PC-9 (cell line): ENCODE data around the gene PDCD1LG2. TPM values are rescaled to one million over a fixed set of nuclear protein-coding genes. Genes with fewer than 3 reads are reported as not detected.

Source experiments
- BruUV-seq: library from RNA; stranded (reverse); fragments of 400-500 nt; replicated peaks from 2 replicates; lab custom pipeline; 2021; lab: Mats Ljungman, UMichigan
- CTCF ChIA-PET: fragments of 300-600 bp; sonication (Branson Sonifier 250); formaldehyde crosslinking; loops from one replicate; lab custom pipeline; 2022; ENCODE audit warnings: antibody characterized with exemption; lab: Charles Lee
- POLR2A ChIA-PET: fragments of 300-600 bp; sonication (Branson Sonifier 250); formaldehyde crosslinking; loops from one replicate; lab custom pipeline; 2022; ENCODE audit warnings: antibody characterized with exemption; ENCODE audit not compliant: unreplicated experiment; lab: Charles Lee
- DNase-seq, 2 experiments: peaks; one replicate each; pipeline versions ENCODE4 v3.0.0 to v3.0.0-alpha.2; 2015 to 2022; ENCODE audit warnings: mixed read lengths in 1 of 2
- H2AFZ ChIP-seq: fragments of 200-600 bp; sonication (generic); 2 replicates; pipeline ENCODE4 v1.8.1; 2017; ENCODE audit warnings: antibody characterized with exemption
- H3F3A ChIP-seq: fragments of 200-600 bp; sonication (generic); 2 replicates; pipeline ENCODE4 v1.8.1; 2017; ENCODE audit warnings: antibody characterized with exemption, mild to moderate bottlenecking, low read depth; ENCODE audit not compliant: insufficient read depth
- H3K27ac ChIP-seq: fragments of 200-600 bp; sonication (generic); 2 replicates; pipeline ENCODE4 v1.6.1; 2016; ENCODE audit warnings: mixed run types
- H3K27me3 ChIP-seq: fragments of 200-600 bp; sonication (generic); 2 replicates; pipeline ENCODE4 v1.6.1; 2016; ENCODE audit warnings: low read depth, mixed run types; ENCODE audit not compliant: insufficient read depth
- H3K36me3 ChIP-seq: fragments of 200-600 bp; sonication (generic); 2 replicates; pipeline ENCODE4 v1.6.1; 2016; ENCODE audit warnings: low read depth, mixed run types
- H3K4me1 ChIP-seq: fragments of 200-600 bp; sonication (generic); replicated peaks from 2 replicates; pipeline ENCODE4 v1.6.1; 2016; ENCODE audit warnings: mixed run types; ENCODE audit not compliant: insufficient read depth
- H3K4me2 ChIP-seq: fragments of 200-600 bp; sonication (generic); 2 replicates; pipeline ENCODE4 v1.6.1; 2017; ENCODE audit warnings: mixed run types
- H3K4me3 ChIP-seq: fragments of 200-600 bp; sonication (generic); 2 replicates; pipeline ENCODE4 v1.6.1; 2016; ENCODE audit warnings: mixed run types
- H3K79me2 ChIP-seq: fragments of 200-600 bp; sonication (generic); 2 replicates; pipeline ENCODE4 v1.6.1; 2017; ENCODE audit warnings: low read depth, mixed run types
- H3K9me2 ChIP-seq: fragments of 200-600 bp; sonication (generic); 2 replicates; pipeline ENCODE4 v1.8.1; 2017; ENCODE audit warnings: mild to moderate bottlenecking; ENCODE audit not compliant: insufficient read depth
- H3K9me3 ChIP-seq: fragments of 200-600 bp; sonication (generic); 2 replicates; pipeline ENCODE4 v1.8.1; 2016; ENCODE audit warnings: low read depth; ENCODE audit not compliant: insufficient read depth
- H4K20me1 ChIP-seq: fragments of 200-600 bp; sonication (generic); 2 replicates; pipeline ENCODE4 v1.8.1; 2017; ENCODE audit not compliant: insufficient read depth
- EZH2 ChIP-seq: fragments of 200-600 bp; sonication (generic); IDR thresholded peaks from 2 replicates; pipeline ENCODE4 v1.8.0; 2017; ENCODE audit warnings: antibody characterized with exemption, low read depth
- intact Hi-C: fragments of 100-400 bp; cut with micrococcal nuclease; formaldehyde crosslinking; loops from one replicate; pipeline ENCODE4 v1.10.0; 2022; ENCODE audit not compliant: unreplicated experiment
- total RNA-seq: library from RNA; stranded (reverse); gene quantifications from 2 replicates; pipeline ENCODE4 v1.2.3, GENCODE V29; 2021
- TF ChIP-seq, protein P1 (sequence below): fragments of 200-600 bp; sonication (generic); conservative IDR thresholded peaks from 2 replicates; pipeline ENCODE4 v1.6.1; 2017; ENCODE audit warnings: mixed run types, antibody characterized with exemption, mild to moderate bottlenecking, moderate library complexity

Gene PDCD1LG2
- total RNA-seq, 1 experiment from 2014 or later = 1.4 TPM

DNA sequence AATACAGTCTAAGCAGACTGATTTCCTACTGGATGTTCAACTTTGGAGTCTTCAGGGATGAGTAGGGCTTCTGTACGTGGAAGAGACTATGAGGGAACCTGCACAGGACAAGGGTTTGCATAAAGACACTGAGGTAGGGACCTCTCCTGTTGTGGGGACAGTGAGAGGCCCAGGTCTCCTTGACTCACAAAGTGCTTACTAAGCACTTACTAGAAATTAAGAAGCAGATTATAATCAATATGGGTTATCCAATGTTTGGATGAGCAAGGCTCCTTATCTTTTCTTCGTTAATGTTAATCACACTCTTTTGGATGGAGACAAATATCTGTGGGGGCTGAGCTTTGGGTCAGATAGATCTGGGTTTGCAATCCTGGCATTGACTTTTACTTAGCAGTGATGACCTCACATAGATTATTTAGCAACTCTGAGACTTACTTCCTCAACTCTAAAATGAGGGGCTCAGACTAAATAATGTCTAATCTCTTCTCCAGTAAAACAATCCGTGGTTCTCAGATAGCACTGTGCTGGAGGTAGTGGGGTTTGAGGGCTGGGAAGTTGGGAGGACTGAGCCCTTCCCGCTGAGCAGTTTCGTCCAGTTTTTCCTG, 45.9 kb downstream of the PDCD1LG2 start:
- ChIA-PET CTCF (no interaction called here), POLR2A (no interaction called here)
- Histone ChIP-seq H4K20me1 (no peaks in the 10 kb centered on the region), H3F3A (no peaks in the 10 kb centered on the region), H3K9me3 (no peaks in the 10 kb centered on the region), H3K27me3 (no peaks in the 10 kb centered on the region), H3K27ac (no peak overlapping the region), H3K9me2 (no peaks in the 10 kb centered on the region), H3K36me3 (no peaks in the 10 kb centered on the region), H3K79me2 (no peaks in the 10 kb centered on the region), H3K4me3 (no peak overlapping the region), H3K4me1 (peaks cover 16% of the 10 kb centered on the region), H3K4me2 (no peak overlapping the region), H2AFZ (no peak overlapping the region)
- TF ChIP-seq, protein P1, sequence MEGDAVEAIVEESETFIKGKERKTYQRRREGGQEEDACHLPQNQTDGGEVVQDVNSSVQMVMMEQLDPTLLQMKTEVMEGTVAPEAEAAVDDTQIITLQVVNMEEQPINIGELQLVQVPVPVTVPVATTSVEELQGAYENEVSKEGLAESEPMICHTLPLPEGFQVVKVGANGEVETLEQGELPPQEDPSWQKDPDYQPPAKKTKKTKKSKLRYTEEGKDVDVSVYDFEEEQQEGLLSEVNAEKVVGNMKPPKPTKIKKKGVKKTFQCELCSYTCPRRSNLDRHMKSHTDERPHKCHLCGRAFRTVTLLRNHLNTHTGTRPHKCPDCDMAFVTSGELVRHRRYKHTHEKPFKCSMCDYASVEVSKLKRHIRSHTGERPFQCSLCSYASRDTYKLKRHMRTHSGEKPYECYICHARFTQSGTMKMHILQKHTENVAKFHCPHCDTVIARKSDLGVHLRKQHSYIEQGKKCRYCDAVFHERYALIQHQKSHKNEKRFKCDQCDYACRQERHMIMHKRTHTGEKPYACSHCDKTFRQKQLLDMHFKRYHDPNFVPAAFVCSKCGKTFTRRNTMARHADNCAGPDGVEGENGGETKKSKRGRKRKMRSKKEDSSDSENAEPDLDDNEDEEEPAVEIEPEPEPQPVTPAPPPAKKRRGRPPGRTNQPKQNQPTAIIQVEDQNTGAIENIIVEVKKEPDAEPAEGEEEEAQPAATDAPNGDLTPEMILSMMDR = no peak
- TF ChIP-seq EZH2 = no peak
- intact Hi-C loops = no loop called here
- no peak for DNase-seq
- no TSS peak for BruUV-seq

DNA sequence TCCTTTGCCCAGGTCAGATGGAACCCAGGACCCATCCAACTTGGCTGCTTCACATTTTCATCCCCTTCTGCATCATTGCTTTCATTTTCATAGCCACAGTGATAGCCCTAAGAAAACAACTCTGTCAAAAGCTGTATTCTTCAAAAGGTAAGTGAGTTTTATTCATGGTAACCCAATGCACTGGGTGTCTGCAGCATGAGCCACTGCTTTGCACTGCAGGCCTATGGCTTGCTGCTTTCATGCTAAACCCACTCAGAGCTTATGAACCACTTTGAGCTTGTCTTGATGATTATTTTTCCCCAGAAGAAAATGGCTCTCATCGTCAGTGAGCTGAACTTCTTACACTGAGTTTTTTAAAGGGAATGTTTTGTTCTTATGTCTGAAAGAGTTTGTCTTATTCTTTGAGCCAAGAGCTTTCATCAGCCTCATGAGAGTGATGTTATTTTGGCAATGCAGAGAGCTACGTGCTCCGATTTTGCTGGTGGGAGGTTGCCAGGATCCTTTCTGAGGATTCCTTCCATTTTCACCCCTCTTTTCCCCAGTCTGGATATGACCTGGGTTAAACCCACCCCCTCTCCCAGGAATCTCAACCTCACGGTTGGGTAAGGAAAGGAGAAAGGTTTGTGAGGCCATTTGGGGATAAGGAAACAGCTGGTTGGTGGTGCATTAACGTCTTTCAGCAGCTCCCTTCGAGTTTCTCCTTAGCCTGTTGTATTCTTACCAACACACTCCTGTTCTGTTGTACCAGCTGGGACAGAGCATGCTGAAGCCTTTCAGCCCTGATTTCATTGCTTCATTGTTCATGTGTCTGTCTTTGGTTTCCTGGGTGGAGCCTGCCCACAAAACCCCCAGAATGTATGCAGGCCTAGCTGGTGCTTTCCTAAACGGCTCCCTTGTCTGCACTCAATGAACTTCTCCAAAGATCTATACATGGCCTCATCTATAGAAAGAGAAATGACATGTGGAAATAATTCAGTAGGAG, 47.6 kb downstream of the PDCD1LG2 start:
- no peak for DNase-seq
- POLR2A ChIA-PET = no interaction called here
- H3K27me3 ChIP-seq = no peaks in the 10 kb centered on the region
- CTCF ChIA-PET = no interaction called here
- peaks cover 13% of the 10 kb centered on the region for H3K4me1 ChIP-seq
- no peak overlapping the region for H3K4me2 ChIP-seq
- H3K79me2 ChIP-seq = no peaks in the 10 kb centered on the region
- TF ChIP-seq, protein P1 = no peak
- TF ChIP-seq EZH2 = no peak
- intact Hi-C loops = no loop called here
- H3K27ac ChIP-seq = no peak overlapping the region
- H3K4me3 ChIP-seq = no peak overlapping the region
- H3K9me2 ChIP-seq = no peaks in the 10 kb centered on the region
- BruUV-seq = no TSS peak
- no peaks in the 10 kb centered on the region for H4K20me1 ChIP-seq
- no peak overlapping the region for H2AFZ ChIP-seq
- no peaks in the 10 kb centered on the region for H3F3A ChIP-seq
- H3K9me3 ChIP-seq = no peaks in the 10 kb centered on the region
- H3K36me3 ChIP-seq = no peaks in the 10 kb centered on the region

DNA sequence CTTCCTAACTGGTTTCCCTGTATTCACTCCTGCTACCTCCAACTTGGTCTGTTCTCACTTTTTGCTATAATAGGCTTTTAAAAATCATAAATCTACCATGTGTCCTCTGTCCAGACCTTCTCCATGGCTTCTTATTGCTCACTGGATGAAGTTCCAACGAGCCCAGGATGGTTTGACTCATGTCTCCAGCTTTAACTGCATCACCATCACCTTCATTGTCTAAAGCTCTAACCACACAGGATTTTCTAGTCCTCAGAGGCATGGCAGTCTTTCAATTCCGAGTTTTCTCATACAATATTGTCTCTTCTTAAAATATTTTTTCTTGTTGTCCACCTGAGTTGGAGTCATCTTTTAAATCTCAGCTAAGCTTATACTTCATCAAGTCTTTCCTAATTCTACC, 49.3 kb downstream of the PDCD1LG2 start:
- Histone ChIP-seq H3K9me3 (no peaks in the 10 kb centered on the region), H3K9me2 (no peaks in the 10 kb centered on the region), H3K4me3 (no peak overlapping the region), H3K4me1 (peaks cover 7% of the 10 kb centered on the region), H3K27me3 (no peaks in the 10 kb centered on the region), H3K79me2 (no peaks in the 10 kb centered on the region), H4K20me1 (no peaks in the 10 kb centered on the region), H3K27ac (no peak overlapping the region), H2AFZ (no peak overlapping the region), H3K4me2 (no peak overlapping the region), H3K36me3 (no peaks in the 10 kb centered on the region), H3F3A (no peaks in the 10 kb centered on the region)
- DNase-seq = no peak
- TF ChIP-seq, protein P1 = no peak
- no peak for TF ChIP-seq EZH2
- intact Hi-C loops = no loop called here
- ChIA-PET CTCF (no interaction called here), POLR2A (no interaction called here)
- no TSS peak for BruUV-seq
